GM19395 (cell line): ENCODE data around the gene PCP4.

Experiments used
- ATAC-seq: cut with Tn5 transposase; IDR thresholded peaks from one replicate; pipeline ENCODE4 v1.9.1; 2021; ENCODE audit warnings: mild to moderate bottlenecking, moderate library complexity; ENCODE audit not compliant: unreplicated experiment

Gene PCP4

DNA sequence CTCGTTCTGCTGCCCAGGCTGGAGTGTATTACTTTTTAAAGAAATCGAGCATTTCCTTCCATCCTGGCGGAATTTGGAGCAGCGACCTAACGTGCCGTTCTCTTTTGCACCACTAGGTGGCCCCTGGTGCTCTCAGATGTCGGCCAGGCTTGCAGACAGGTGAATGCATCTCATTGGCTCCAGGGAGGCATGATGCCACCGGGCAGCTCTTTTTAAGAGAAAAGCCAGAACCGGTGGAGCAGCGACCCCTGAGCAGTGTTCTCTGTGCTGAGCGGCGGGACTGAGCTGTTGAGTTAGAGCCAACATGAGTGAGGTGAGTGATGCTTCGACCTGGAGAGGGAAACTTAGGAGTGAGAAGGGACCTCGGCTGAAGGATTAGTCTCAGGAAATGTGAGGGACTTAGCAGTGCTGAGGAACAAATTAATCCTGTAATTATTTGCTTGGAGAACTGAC lies at the start of gene PCP4:
Gene PCP4 (plus strand): TSS at position 241 of the 453 bp plus-strand sequence. CDS start 64 bp downstream, at position 305.
- ATAC-seq = no peak

DNA sequence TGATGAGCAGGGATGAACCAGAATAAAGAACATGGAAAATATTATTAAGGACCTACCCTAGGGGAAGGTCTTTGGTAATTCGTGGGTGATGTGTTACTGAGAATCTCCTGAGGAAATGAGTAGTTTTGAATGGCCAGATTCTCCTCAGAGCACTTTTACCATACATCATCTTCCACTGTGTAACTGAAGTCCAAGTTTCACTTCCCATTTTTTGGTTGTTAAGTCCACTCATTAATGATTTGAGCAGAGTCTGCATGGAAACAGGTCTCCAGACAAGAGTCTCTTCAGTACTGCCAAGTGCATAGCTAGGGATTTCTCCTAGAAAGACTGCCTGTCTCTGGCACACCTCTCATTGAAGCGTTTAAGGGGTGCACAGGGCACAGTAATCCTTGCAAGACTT lies 48.7 kb upstream of the PCP4 start:
- no peak for ATAC-seq

DNA sequence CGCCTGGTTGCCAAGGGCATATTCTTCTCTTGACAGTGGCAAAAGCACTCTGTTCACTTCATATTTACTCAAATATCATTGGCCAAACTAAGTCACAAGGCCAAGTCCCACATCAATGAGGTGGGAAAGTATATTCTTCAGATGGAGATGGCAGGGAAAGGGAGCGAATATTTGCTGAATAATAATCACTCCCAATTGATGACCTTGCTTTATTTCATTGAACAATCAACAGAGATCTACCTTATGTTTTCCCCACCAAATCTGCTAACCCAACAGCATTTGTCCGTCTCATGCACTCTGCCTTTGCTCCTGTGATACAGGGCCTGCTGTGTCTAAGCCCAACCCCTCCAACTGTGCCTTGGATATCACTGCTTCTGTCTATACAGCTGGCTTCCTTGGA lies 45.2 kb upstream of the PCP4 start:
- no peak for ATAC-seq

DNA sequence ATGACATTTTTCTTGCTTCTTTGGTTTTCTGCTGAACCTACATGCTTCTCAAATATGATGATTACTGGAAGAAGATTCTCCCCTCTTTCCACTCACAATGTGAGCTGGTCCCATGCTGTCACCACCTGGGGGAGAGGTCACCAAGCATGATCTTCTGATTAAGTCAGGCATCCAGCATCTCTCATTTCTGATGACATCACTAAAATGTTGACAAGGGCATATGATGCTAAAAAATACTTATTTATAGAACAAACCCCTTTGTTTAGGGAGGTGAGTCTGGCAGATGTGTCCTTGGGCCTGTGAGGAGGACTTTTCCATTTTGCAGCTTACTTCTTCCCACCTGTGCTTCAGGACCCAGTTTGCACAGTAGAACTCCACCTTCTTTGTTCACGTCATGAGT lies 42.0 kb upstream of the PCP4 start:
- ATAC-seq = no peak

DNA sequence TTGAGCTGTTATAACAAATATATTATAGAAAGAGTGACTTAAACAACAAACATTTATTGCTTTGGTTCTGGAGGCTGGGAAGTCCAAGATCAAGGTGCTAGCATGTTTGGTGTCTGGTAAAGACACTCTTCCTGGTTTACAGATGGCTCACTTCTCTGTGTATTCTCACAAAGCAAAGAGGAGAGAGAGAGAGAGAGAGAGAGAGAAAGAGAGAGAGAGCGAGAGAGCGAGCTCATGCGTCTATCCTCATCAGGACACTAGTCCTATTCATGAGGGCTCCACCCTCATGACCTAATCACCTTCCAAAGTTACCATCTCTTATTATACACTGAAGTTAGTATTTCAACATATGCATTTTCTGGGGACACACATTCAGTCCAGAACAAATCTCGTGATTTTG lies 32.7 kb upstream of the PCP4 start:
- ATAC-seq = no peak

DNA sequence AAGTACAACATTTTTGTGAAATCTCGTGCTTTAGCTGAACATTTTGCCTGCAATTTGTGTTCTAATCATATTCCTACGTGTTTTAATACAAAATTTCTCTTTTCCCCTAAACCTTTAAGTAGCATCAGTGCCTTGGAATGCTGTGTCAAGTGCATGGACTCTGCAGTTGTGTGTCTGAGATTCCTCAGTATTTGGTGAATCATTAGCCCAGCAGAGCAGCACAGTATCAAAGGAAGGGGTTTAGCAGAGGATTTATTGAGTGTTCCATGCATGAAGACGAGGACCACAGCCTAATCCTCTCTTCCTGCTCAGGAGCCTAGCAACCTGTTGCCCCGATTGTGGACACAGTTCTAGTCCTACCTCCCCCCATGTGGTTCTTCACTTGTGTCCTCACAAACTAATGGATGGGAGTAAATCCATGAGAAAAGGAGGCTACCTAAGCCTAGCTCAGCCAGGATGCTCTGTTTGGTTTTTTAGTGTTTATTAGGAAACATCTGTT lies 29.3 kb upstream of the PCP4 start:
- ATAC-seq = no peak

DNA sequence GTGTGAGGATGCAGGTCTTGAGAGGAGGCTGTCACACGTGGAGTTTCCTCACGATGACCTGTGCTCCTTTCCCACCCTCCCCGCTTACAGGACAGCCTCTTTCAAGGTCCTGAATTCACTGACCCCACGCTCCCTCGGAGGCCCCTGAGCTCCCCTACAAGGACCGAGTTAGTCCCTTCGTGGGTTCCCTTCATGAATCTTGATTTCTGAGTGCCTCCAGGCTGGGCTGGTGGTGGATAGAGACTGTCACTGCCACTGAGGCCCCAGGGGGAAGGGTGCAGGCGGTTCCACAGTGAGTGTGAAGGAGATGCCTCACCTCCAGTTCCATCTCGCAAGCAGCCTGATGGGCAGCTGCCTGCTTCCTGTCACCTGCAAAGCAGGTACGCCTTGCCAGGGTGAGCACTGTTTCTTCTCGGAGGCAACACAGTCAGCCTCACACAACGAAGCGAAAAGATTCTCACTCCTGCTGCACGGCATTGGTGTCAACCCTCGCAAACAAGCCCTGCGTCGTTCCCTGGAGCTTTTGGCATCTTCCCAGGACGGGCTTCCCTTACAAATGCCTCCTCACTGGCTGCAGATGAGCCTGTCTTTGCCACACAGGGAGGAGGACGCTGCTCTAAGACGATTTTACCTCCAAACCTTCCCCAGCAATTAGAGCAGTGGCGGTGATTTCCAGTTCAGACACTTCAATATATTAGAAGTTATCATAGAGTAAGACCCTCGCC lies 26.7 kb upstream of the PCP4 start:
- ATAC-seq = no peak

DNA sequence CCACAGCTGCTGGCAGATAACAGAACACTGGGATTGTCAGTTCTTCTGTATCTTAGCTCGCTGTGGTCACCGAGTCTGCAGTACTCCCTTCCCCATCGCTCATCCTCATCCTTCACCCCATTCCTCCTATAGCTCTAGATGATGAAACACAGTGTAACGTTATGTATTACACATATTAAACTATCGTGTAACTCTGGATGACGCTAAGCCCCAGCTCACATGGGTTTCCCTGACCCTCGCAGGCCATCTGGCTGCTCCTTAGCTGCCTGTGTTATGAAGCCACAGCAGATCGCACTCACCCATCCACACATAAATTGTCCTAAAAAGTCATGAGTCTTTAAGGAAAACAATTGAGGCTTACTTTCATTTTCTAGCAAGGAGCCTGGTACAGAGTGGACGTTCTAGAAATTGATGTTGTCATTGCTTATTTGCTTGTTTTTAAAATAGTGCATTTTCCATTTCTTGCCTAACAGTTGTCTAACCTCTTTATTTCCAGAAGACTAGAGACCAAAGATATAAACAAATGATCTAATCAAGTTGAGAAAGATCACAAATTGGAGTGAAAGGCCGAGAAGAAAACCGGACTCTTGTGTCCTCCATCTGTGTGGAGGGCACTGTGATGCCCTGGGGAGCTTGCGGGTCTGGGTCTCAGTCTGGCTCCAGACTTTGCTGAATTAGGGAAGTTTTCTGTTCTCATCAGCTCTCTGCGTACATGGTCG lies 24.3 kb upstream of the PCP4 start:
- no peak for ATAC-seq

DNA sequence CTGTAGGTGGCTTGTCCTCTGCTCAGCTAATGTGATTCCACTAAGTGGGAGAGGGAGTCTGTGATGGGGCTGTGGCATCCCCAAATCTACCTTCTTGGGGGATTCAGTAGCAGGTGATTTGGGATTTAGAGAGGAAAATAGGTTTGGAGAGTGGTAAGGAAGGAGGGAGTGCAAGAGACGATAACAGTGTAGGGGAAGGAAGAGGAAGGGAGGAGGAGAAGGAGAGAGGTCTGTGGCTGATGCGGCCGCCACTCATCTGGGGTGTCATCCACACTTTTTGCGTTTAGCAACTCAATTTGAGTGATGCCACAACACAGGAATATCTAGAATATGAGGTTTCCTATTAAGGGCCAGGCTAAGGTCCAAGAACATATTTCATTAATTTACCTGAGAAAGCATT lies 23.8 kb upstream of the PCP4 start:
- no peak for ATAC-seq

DNA sequence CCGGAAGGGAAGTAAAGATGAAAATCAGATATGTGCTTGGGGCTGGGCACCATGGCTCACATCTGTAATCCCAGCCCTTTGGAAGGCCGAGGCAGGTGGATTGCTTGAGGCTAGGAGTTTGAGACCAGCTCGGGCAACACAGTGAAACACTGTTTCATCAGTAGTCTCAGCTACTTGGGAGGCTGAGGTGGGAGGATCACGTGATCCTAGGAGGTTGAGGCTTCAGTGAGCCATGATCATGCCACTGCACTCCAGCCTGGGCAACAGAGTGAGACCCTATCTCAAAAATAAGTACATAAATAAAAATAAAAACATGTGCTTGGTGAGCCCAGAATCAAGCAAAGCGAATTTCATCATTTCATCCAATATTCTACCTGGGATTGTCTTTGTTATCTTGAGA lies 23.3 kb upstream of the PCP4 start:
- no peak for ATAC-seq

DNA sequence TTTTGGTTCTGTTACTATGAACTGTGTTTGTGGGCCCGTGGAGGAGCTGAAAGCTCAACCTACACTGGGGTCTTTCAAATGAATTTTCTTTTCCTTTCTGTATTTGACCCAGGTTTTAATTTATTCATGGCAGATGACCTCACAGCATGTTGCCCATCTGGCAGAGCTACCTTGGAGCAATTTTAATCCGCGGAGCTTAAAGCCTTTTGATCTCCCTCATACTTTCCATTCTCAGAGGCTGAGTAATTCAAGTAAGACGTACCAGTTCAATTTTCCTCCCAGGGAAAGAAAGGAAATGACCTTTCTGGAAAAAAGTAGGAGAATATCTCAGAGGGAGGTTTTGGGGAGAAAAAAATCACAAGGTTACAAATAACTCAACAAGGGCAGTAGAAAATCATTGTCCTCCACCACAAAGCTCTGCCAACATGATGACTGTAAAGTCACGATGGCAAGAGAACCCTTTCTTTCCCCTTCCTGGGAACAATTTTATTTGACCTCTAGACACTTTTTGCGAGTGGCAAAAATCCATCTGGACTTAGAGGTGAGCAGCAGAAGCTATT lies 21.6 kb upstream of the PCP4 start:
- no peak for ATAC-seq

DNA sequence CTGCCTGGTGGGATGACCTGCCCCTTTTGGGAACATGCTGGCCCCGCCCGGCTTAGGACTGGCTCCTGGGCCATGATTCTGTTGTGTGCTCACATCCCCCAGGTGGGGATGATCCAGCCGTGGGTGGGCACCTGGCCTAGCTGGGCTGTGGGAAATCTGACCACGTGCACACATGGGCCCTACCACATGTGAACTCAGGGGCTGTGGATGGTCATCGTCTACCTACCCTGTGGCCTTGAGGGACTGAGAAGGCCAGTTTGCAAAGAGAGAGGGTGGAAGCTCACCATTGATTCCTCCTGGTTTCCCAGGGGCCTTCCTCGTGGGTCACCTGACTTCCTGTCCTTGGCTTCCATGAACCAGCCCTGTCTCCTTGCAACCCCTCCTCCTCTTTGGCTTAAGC lies 19.4 kb upstream of the PCP4 start:
- no peak for ATAC-seq

DNA sequence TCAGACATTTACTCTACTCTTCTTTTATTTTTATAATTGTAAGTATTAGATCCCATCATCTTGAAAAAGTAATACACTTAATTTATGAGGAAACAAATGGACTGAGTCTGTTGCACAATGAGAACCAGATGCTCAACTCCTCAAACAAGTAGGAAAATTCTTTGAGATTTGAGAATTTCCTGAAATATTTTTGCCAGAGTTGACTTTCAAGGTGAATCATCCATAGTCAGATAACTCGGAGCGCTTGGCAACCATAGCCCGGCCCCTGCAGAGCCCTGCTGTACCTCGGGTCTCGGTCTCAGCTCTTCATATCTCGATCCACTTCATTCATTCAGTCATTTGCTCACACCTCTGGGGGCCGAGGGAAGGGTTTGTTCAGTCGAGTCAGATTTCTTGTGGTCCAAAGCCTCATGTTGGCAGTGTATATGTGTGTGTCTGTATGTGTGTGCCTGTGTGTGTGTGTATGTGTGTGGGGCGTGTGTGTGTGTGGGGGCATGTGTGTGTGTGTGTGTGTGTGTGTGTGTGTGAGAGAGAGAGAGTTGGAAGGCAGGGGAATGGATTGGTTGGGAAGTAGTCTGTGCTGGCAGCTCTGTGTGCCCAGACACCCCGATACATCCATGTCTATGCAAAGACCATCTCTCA lies 18.1 kb upstream of the PCP4 start:
- no peak for ATAC-seq

DNA sequence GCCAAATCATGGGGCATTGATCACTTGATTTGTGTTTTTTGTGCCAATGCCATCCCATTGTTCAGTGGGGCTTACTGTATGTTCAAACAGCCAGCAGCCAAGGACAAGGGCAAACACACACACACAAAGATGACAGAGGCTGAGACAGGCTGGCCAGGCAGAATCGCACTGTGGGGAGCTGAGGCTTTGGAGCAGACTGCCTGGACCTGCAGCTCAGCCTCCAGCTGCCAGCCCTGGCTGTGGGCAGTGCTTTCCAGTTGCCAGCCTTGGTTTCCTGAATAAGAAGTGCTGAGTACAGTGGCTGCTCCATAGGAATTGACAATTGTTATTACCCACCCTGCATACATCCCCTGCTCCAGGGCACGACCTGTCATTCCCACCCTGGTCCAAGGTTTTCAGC lies 16.9 kb upstream of the PCP4 start:
- ATAC-seq = no peak

DNA sequence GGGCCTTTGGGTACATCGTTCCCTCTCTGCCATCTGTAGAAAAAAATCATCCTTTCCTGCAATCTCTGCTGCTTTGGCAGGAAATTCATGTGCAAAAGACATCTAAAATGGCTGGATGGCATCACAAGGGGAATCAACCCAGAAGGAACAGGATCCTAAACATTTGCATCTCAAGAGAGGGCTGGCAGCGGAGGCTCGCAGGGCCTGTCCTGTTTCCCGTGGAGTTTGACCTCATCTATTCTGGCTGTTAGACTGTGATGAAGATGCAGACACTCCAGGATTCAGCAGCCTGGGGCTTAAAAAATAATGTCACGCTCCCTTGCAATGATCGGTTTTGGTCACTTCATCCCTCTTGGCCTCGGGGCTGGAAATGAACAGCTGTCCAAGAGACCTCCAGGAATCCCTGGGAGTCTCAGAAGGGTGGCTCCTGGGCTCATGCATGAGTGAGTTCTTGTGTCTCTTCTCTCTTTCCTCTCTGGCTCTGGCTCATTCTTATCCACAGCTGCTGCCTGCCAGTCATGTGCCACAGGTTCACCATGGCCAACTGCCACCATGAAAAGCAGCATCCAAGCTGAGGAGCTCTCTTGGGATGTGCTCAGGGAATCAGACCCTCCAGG lies 16.1 kb upstream of the PCP4 start:
- no peak for ATAC-seq

DNA sequence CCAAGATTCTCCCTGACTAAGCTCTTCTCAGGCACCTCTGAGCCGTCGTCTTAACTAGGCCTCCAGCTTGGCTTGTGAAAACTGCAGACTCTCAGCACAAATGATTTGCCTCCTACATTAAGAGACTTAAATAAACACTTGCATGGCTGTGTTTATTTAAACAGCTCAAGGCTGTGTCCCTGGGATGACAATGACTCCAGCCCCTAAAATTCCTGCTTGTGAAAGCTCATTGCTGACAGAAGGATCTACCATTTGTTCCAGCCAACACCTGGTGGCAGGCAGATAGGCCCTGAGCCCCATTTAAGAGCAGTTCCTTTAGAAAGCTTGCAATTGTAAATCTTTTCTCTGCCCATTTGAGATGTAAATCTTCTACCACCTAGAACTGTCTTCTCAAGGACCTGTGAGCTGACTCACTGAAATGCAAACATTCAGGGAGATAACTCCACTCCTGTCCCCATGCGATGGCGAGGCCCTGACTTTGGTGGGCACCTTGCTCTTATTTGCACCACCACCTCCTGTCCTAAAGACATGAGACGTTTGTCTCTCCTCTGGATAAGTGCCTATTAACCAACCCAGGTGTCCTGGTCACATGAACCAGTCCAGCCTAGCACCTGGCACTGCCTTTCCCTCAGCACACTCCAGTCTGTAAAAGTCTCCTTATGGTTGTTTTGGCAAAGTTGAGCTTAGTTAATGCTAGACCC lies 15.1 kb upstream of the PCP4 start:
- no peak for ATAC-seq

DNA sequence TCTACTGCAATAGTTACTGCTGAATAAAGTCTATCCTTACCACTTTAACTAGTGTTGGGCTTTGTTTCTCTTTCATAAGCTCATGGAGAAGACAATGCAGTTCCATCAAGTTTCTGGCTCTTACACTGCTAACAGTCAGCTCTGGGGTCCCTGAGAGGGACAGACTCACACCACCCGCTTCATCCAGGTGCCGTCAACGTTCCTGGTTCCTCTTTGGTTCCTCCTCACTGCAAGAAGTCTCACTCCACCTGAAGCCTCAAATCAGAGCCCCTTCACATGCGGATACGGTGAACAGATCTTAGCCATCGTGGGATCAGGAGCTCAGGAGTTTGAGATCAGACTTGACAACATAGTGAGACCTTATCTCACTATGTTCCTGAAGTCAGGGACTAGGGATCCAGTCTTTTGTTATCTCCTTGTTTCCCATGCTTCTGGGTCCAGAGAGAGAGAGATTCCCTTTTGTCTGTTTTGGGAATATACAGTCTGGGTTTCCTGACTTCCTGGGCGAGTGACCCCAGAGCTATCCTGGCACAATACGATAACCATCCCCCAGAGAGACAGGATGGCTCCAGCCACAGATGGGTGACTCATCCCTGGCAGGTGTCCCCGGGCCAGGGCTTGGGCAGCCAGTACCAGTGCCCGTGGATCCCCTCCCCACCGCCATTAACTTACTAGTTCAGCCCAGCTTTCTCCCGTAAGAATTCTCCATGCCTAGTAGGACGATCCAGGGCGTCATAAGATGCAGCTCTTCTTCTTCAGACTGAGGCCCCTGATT lies 14.3 kb upstream of the PCP4 start:
- no peak for ATAC-seq

DNA sequence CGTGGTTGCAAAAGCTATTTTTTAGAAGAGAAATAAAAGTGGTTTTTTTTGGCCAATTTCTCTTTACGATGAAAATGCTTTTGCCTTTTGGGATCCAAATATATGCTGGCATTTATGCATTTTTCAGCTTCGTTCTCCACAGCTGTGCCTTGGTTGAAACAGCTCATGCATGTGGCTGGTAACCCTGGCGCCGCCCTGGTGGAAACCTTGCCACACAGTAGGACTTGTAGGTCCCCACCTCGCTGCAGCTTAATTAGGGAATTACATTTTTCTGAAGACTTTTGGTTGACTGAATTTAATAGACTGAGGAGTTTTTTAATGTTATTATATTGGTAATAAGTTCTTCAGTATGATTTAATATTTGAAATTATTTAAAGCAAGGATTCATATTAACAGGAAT lies 12.7 kb upstream of the PCP4 start:
- ATAC-seq = no peak

DNA sequence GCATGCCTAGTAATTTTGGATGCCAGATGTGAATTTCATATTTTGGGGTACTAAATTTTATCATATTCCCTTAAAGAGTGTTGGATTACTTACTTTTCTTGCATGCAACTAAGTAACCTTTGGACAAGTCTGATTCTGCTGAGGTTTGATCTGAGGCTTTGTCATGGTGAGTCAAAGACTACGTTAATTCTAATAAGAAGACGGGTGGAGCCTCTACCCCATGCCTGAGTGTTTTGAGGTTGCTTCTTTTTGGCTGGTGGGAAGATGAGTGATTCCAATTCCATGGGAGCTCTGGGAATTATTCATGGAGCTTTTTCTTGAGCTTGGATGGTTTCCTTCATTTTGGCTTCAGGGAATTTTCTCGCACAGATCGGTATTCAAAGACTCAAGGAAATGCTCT lies 11.6 kb upstream of the PCP4 start:
- no peak for ATAC-seq

DNA sequence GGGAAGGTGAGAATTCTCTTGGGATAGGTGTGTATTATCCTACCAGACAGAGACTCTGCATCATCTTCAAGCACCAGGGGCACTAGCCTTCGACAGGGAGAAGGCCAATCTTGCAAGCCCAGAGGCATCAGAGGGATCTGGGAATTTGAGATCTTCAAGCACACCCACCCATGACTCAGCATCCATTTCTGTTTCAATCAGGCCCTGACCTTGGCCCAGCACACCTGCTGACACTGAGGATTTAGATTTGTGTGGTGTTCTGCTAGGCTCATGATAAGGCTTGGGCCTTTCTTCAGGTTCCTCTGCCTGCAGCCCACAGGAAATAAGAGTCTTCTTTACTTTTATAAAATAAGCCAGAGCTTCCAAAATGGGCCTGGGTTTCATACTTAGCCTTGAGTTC lies 6.6 kb upstream of the PCP4 start:
- ATAC-seq = no peak
